ENCODE data around the gene CRAT.

- TF ChIP-seq POLR2AphosphoS5 (IDR thresholded peaks at IDR 0.05; ENCODE audit: low read depth, low read length) (no peak), CTCF (IDR thresholded peaks at IDR 0.05) (no peak), SIN3A (IDR thresholded peaks at IDR 0.05; ENCODE audit: borderline replicate concordance, insufficient read depth, low read depth, low read length) (no peak), TCF7L2 (IDR thresholded peaks at IDR 0.05; ENCODE audit: low read depth, low read length) (no peak), REST (IDR thresholded peaks at IDR 0.05; ENCODE audit: insufficient read depth in 1 of 2, low read depth in 2 of 2, low read length in 1 of 2) (no peak)
Observed at GRCh38 chr9:129138476-129139232, 28.1 kb upstream of the CRAT start.
